CD4-positive, alpha-beta T cell treated with Interleukin-21 for 1 hour (primary cell): ENCODE results near the gene KCNK13.
"Not testable (repeated sequence)": the region's sequence is repeated elsewhere in the genome, so short reads cannot be mapped to it uniquely, and the experiment has no call there.

Experiments
- DNase-seq: peaks from one replicate; pipeline ENCODE4 v3.0.0-alpha.2; 2020

Gene KCNK13

DNA sequence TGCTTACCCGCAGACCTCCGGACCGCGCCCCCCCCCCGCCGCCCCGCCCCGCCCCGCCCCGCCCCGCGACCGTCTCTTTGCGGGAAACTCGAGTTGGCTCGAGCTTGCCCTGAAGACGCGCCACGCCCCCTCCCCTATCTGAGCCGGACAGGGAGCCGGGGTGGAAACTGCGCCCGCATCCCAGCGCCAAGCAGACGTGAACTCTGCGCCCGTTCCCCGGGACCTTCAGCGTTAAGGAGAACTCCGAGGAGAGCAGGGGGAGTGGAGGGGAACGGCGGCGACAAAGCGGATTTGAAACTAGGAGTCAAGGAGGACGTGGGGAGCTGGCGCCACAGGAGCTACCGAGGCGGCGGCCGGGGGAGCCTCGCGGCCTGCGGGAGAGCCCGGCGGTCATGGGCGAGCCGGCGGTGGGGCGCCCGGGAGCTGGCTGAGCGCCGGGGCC is at the start of gene KCNK13:
KCNK13 (plus strand) TSS at position 310 of the 442 bp plus-strand sequence. CDS start 212 bp downstream, outside the sequence.
- no peak for DNase-seq

DNA sequence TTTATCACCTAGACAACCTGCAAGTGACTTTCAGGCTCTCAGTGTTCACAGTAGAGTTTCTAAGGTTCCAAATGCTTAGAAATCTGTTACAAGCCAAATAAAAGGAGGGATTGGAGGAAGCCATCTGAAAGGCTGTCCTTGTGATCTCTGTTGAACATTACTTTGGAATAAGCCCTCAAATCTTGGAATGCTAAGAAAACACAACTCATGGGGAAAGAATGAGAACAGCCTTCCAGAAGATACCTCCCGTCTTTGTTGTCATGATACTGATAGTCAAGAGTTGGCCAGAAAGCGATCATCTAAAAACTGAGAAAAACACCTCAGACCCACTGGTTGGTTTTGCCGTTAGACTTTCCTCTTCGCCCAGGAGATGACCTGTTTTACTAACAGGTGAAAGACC is 44.4 kb upstream of the KCNK13 start:
- DNase-seq = no peak

DNA sequence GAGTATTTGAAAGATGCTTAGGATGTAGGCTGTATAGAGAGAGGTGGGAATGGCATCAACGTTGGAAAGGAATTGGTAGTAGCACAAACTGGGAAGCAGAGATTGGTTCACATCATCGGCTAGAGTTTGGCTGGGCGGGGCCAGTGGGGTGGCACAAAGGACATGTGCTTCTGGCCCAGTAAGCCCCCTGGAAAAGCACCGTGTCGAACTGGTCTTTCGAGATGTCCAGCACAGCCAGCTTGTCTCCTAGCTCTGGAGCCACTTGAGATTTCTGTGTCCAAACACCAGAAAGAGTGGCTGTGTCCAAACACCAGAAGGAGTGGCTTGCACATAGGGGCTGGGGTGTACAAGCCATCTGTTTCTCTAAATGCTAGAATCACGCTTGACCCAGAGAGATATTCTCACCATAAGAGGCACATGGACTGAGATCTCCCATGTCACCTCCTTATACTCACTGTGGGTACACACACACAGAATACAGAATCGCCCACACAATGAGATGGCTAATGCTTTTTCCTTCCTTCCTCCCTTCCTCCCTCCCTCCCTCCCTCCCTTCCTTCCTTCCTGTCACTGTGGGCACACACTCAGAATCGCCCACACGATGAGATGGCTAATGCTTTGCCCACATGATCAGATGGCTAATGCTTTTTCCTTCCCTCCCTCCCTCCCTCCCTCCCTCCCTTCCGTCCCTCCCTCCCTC is 41.8 kb upstream of the KCNK13 start:
- DNase-seq = no peak

DNA sequence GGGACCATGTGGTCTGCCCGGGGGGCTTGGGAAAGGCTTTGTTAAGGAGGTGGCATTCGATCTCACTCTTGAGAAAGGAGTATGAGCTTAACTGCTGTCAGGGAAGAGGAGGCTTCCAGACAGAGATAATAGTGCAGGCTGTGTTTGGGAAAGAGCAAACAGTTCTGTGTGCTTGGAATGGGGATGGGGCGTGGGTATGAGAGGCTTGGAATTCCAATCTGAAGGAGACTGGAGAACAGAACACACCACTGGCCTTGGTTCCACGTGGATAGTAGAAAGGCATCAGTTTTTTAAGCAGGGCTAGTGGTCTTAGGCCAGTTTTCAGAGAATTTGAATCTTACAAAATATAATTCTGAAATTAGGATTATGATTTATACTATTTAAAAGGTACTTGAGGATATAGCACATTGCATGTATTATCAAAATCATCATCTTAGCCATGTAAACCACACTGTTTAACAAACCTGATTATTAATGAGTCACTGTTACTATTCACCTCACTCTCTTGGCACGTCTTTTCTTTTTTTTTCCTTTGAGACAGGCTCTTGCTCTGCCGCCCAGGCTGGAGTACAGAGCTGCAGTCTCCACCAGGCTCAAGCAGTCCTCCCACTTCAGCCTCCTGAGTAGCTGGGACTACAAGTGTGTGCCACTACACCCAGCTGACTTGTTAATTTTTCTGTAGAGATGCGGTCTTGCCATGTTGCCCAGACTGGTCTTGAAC is 38.5 kb upstream of the KCNK13 start:
- no peak for DNase-seq

DNA sequence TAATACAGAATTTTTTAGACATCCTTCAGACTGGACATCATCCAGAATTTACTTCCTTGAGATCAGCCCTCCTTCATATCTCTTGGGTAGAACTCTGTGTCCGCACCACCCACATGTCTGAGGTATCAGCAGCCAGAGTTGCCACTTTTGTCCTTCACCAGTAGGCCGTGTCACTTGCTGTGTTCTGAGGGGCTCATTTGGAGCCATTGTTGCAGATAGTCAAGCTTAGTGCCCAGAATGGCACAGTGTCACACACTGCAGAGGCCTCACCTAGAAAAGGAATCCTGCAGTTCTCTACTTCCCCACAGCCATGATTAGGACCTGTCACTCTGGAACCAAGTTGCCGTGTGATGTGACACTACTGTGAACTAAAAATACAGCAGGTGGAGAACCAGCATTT is 36.9 kb upstream of the KCNK13 start:
- DNase-seq = no peak

DNA sequence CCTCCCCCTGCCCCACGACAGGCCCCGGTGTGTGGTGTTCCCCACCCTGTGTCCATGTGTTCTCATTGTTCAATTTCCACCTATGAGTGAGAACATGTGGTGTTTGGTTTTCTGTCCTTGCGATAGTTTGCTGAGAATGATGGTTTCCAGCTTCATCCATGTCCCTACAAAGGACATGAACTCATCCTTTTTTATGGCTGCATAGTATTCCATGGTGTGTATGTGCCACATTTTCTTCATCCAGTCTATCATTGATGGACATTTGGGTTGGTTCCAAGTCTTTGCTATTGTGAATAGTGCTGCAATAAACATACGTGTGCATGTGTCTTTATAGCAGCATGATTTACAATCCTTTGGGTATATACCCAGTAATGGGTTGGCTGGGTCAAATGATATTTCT is 35.2 kb upstream of the KCNK13 start:
- not testable (repeated sequence) for DNase-seq

DNA sequence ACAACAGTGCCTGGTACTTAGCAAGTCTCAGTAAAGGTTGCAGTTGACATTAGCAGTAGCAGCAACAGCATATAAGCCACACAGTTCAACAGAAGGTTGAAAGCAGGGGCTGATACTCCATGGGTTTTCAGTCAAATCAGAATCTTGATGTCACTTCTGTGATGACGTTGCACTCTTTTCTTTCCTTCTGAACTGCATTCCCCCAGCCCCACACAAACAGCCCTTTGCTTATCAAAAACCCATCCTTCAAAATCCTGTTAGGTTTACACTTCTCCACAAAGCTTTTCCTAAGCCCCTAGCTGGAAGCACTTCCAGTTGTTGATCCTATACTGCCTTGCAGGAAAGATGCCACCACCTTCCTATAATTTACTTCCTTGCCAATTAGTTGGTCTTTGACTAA is 34.0 kb upstream of the KCNK13 start:
- no peak for DNase-seq

DNA sequence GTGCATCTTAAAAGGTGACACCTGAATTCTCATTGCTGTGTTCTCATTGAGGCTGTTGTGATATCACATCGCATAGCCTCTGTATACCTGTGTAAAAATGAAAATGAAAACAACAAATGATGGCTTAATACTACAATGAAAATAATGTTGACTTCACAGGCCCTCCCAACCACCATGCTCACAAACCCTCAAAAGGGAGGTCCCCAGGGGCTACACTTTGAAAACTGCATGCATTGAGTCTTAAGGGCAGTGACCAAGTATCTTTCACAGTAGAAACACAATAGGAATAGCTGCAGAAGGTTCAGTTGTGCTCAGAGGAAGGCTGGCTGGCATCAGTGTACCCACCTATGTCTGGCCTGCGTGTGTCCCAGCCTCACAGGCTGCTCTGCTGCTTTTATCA is 27.6 kb upstream of the KCNK13 start:
- DNase-seq = no peak

DNA sequence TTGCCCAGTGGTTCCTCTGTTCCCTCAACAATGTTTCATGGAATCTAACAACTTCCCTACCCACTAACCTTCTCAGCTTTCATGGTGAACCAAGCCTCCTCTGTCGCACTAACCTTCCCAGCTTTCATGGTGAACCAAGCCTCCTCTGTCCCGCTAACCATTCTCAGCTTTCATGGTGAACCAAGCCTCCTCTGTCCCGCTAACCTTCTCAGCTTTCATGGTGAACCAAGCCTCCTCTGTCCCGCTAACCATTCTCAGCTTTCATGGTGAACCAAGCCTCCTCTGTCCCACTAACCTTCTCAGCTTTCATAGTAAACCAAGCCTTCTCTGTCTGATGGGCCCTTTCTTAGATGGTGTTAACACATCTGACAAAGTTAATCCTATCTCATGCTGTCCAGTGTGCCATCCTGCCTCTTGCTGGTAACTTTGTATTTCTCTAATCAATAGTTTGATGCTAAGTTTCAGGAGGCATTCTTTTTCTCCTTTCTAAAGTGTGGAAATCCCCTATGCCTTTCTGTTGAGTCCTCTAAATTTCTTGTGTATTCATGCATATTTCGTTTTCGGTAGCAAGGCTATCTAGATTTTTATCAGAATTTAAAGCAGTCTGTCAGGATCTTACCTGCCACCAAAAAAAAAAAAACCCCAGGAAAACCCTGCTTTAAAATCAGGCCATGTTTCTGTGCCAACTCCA is 26.8 kb upstream of the KCNK13 start:
- DNase-seq = no peak

DNA sequence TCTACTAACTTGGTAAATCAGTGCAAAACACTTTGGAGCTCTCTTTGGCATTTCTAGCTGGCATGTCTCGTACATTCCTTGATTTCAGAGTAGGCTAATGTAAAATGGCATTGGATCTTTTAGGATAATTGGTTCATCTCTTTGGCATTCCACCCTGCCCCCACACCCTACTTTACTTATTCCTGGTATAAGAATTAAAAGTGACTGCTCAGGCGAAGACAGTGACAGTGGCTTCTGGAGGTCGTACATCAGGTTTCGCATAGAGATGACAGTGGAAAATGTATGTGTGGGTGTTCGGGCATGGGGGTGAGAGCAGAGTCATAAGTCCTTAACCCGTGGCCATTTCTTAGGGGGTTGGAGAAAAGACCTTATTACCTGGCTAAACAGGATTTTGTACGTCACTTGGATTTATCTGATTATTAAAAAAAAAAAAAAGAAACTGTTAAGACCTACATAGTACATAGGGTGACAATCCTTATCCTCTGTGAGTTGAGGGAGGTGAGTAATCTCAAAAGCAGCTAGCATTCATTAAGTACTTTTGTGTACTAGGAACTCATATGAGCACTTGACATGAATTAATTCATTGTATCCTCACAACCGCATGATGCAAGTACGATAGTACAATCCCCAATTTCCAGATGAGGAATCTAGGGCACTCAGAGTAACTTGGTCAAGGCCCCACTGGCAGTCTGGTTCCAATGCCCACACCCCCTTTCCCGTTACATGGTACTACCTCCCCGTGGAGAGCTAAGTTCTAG is 22.4 kb upstream of the KCNK13 start:
- no peak for DNase-seq

DNA sequence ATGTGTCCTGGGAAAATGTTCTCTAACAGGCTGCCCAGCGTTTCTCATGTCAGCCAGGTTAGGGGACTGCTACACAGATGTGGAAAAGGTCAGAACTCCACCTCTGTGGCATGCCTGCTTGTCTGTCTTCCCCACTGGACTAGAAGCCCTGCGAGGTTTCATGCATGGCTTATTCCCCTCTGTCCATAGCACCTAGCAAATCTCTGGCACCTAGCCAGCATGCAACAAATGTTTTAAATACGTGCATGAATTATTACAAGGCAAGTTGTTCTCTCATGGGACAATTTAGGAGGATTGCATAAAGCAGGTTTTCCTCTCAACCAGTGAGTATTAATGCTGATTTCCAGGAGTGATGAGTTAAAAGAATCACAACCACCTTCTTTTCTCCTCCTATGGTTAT is 21.4 kb upstream of the KCNK13 start:
- DNase-seq = no peak

DNA sequence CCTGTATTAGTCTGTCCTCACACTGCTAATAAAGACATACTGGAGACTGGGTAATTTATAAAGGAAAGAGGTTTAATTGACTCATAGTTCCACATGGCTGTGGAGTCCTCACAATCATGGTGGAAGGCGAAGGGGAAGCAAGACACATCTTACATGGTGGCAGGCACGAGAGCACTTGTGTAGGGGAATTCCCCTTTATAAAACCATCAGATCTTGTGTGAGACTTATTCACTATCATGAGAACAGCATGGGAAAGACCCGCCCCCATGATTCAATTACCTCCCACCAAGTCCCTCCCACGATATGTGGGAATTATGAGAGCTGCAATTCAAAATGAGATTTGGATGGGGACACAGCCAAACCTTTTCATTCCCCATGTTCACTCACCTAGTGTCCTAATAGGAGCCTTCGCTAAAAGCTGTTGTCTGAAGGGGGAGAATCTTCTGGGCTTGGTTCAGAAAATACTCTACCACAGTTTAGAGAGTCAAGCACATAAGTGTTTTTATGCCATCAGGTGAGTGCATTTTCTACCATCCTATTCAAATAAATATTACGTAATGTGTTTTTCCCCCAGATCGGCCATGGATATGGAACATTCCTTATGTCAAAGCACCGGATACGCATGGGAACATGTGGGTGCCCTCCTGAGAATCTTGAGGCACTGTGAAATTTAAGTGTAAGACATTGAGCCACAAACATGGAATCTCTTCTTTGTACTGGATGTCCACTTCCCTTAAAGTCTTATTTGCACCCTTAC is 19.1 kb upstream of the KCNK13 start:
- DNase-seq = no peak

DNA sequence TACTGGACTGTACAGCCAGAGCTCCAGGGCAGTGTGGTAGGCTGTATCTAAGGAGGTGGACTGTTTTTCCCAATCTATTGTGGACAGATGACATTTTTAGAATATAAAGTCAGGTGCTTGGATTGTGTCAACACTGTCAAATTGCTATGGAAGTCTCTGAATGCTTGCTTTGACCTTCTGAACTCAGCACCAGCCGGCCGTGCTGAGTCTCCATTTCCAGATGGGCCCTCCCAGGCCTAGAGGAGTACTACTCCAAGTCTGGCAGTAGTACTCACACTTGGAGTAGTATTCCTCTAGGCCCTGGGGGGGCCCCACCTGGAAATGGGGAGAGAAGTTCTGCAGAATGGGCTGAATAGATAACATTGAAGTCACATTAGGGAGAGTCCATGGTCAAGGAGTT is 16.2 kb upstream of the KCNK13 start:
- no peak for DNase-seq

DNA sequence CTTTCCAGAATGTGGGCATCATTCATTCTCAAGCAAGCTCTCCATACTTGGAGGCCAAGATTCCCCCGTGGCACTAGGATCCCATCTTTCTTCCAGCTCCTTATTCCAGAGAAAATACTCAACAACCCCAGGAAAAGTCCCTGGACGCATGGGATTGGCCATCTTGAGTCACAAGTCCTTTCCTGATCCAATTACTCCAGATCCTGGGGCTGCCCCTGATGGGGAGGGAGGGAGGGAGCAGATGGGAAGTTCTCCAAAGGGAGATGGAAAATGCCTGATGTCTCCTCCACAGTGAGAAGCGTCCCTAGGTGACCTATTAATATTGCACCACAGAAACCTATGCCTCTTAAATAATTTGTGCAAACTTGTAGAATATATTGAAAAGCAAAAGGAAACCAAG is 12.4 kb upstream of the KCNK13 start:
- no peak for DNase-seq

DNA sequence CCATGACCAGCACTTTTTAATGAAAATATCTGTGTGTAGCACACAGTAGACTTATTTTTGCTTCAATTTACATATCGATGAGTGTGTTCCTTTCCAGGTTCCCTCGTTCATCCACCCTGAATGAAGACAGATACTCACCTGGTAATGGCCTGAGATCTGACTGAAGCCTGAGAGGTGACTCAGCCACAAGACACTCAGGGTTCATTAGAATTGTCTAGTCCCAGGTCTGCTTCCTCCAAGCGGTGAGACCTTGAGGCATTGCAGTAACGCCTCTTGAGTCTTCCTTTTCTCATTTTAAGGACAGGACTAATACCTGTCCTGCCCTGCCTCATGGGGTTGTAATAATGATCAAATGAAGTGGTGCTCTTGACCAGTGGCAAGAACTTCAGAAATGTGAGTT is 11.5 kb upstream of the KCNK13 start:
- DNase-seq = no peak

DNA sequence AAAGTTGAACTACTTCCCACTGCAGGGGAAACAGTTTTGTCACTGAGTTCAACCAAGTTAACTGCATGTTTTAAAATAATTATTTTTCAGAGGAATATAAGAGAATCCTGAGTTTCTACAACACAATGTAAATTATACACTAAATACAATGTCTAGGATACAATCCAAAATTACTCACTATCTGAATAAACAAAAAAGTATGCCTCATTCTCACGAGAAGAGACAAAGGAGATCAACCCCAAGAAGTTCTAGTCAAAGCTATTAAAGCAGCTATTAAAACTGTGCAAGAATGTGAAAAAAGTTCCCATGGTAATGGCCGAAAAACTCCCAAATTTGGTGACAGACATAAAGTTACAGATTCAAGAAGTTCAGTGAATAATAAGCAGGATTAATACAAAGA is 8.8 kb upstream of the KCNK13 start:
- no peak for DNase-seq

DNA sequence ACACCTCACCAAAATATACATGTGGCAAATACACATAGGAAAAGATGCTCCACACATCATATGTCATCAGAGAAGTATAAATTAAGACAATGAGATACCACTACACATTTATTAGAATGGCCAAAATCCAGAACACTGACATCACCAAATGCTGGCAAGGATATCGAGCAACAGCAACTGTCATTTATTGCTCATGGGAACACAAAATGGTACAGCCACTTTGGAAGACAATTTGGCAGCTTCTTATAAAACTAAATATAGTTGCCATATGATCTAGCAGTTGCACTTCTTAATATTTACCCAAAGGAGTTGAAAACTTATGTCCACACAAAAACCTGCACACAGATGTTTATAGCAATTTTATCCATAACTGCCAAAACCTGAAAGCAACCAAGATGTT is 7.0 kb upstream of the KCNK13 start:
- DNase-seq = no peak

DNA sequence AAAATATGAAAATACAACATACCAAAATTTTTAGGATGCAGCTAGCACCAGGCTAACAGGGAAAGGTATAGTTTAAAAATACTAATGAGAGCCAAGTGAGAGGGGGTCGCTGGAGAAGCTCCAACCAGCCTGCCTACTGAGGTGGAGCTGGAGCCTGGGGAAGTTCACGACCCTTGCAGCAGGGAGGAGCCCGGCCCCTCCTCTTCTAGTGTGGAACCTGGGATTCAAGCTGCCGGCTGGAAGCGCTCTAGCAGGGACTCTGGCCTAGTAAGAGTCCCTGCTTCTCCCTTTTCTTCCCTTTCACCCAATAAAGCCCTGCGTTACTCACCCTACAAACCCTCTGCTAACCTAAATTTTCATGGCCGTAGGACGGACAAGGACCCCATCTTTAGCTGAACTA is 5.0 kb upstream of the KCNK13 start:
- DNase-seq = no peak

DNA sequence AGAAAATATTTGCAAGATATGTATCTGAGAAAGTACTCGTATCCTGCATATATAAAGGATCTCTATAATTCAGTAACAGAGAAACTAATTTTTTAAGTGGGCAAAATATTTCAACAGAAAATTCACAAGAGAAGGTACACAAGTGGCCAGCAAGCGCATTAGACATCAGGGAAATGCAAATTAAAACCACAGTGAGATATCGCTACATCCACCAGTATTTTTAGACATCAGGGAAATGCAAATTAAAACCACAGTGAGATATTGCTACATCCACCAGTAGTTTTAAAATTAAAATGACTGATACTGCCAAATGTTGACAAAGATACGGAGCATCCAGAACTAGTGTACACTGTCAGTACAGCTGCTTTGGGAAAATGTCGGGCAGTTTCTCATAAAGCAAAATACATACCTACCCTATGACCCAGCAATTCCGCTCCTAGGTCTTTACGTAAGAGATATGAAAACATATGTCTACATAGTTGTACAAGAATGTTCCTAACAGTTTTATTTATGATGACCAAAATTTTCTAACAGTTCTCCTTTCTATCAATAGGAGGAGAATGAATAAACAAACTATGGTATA is 2.8 kb upstream of the KCNK13 start:
- DNase-seq = no peak

DNA sequence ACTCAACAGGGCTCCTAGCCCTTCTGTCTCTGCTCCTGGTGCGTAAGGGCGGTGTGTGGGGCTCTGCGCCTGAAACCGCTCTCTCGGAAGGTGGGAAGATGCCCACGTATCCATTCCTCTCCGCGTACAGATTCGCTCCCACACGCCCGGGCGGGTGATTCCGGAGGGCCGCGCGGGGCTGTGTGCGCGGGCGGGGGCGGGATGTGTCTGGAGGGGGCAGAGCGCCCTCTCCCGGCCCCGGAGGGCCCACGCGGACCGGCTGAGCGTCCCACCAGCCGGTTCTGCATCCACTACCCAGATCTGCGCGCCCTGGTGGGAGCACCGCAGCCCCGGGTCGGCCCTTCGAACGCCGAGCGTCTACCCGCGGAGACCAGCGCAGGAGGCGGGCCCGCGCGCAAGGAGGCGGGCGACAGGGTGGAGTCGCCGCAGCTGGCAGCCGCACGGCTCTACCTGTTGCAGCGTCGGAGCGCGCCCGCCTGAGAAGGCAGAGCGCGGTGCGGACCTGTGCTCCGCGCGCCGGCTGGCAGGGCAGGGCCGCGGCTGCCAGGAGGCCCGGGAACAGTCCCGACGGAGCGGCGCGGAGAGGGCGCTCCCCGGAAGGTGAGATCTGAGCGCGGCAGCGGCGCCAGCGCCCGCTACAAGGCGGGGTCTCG is 1.4 kb upstream of the KCNK13 start:
- DNase-seq = peak; percentile 33

DNA sequence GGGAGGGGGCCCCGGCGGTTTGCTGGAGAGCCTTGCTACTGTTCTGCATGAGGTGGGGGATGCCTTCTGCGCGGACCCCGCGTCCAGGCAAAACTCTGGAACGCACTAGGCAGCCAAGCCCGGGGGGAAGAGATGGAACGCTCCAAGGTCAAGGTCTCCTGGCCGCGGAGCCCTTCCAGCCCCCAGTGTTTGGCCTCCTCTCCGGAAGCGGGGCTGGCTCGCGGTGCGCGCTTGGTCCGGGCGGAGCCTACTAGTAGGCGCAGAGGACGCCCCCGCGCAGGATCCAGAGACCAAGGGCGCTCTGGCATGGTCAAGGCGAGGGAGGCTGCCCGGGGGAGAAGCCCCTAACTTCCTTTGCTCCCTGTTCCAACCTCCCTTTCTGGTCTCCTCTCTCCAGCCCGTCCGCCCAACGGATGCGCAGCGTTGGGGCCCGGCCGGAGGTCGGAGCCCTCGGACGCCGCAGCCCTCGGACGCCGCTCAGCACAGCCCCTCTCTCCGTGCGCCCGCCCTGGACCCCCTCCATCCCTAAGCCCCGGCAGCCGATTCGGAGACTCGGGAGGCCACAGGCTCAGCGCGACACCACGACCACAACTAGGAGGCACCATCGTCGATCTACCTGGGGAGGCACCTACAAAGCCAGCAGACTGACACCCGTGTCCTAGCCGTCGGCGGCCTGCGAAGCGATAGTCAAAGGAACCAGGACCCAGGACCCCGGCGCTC is 669 bp upstream of the KCNK13 start:
- no peak for DNase-seq
